GM19023 (cell line): ENCODE data around the gene NFIA.
"Not testable (repeated sequence)": the region's sequence is repeated elsewhere in the genome, so short reads cannot be mapped to it uniquely, and the experiment has no call there.

Experiments
- ATAC-seq: cut with Tn5 transposase; IDR thresholded peaks from one replicate; pipeline ENCODE4 v1.9.1; 2021; ENCODE audit warnings: mild to moderate bottlenecking, moderate library complexity; ENCODE audit not compliant: unreplicated experiment

NFIA gene

GRCh38 chr1:61445269-61445825 is 363.0 kb downstream of the NFIA start:
- ATAC-seq, result no peak

GRCh38 chr1:61446531-61446991 is 364.2 kb downstream of the NFIA start:
- ATAC-seq, result no peak

DNA sequence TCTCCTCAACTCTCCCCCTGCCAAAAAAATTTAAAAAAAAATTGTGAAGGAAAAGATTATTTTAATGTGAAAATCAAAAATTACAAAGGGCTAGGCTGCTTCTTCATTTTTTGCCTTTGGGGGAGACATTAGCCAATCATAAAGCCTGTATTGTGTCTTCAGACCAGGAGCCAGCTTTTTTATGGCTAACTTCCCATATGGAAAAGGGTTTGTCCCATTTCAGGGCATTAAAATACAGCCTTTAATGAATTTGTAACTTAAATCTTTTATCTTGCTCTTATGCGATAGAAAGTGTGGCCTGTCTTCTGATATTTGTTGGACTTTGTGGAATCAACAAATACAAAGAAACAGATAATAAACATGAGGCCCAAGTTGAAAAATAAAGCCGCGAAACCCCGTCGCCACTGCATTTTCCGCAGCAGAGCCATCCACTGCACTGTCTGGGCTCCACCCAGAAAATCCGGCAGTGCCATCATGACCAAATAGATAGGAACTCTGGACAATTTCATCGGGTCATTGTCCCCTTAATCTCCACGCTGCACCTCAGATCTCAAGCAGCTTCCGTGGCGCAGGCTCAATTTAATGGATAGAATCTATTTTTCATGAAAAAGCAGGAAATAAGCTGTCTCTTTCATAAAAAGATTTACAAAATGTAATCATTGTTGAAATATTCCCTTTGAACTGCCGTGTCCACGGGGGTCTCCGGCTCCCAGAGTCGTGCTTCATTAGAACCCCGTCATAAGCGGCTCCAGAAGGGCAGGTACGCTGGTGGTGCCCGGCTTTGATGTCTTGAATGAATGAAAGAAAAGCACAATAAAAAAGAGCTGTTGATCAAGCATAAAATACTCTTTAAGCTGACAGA is 365.0 kb downstream of the NFIA start:
- ATAC-seq, result no peak

DNA sequence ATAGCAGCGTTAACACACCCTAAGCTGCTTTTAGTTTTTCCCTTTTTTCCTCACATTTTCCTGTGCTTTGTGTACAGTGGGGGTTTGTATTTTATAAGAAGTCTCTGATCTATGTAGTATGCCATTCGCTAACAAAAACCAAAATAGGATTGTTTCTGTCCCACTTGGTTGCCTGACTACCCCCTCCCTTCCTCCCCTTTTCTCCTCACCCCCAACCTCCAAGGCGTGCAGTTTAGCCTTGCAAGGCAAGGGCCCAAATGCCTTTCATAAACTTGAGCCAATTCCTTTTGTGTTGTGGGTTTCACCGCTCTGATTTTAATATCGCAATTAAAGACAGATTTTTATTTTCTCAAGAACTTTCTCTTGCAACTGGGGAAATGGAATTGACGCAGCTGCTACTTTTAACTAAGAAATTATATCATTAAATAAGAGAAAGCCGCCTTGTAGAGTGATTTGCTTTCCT is 365.6 kb downstream of the NFIA start:
- ATAC-seq, result no peak

DNA sequence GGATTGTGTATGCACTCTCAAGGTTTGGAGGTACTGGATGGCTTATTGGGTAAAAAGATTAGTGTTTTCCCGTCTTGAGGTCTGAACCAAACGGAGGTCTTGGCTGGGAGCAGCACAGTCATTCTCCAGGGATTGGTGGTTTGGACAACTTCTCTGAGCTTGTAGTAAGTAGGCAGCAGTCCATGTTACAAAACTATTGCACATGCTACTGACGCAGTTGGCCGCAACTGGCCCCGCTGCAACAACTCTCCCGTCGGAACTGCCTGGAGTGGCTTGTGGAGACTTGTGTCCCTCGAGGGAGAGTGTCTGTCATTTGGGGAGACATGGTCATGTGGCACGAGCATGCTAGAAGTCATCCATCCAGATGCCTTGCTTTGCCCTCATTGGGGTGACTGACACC is 366.6 kb downstream of the NFIA start:
- no peak for ATAC-seq

DNA sequence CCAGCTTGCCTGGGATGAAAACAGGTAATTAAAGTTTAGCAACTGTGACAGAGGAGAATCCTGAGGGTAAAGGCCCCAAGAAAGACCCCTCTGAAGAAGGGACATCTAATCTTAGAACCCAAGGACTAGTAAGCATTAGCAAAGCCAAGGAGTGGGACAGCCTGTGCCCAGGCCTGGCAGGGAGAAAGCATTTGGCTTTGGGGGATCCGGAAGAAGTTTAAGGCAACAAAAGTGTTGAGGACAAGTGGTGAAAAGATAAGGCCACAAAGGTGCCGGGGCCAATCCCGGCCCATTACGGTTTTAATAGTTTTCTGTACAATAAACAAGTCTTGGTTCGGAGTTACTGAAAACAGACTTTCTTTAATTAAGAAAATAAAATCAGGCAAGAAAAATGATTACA is 367.0 kb downstream of the NFIA start:
- ATAC-seq, result no peak

DNA sequence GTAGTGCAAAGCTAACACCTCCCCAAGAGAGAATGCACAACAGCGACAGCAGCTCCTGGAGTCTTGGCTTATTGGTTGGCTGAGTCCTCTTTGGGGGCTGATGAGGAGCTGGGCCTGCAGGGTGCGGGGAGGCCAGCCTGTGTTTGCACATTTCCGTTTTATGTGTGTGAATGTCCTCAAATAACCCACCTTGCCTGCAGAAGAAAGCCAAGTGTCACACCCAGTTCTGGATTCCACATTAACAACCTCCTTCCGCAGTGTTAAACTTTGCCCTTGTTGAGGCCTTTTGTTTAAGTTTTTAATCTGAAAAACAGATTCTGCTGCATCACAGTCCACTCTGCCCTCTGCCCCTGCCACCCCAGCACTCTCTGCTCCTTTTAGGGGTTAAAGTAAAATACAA is 368.1 kb downstream of the NFIA start:
- ATAC-seq, result no peak

- ATAC-seq, result no peak
Measured at GRCh38 chr1:61450872-61451571, 368.7 kb downstream of the NFIA start.

- no peak for ATAC-seq
Measured at GRCh38 chr1:61451572-61451968, 369.2 kb downstream of the NFIA start.

- ATAC-seq, result no peak
Measured at GRCh38 chr1:61452176-61453035, 370.0 kb downstream of the NFIA start.

DNA sequence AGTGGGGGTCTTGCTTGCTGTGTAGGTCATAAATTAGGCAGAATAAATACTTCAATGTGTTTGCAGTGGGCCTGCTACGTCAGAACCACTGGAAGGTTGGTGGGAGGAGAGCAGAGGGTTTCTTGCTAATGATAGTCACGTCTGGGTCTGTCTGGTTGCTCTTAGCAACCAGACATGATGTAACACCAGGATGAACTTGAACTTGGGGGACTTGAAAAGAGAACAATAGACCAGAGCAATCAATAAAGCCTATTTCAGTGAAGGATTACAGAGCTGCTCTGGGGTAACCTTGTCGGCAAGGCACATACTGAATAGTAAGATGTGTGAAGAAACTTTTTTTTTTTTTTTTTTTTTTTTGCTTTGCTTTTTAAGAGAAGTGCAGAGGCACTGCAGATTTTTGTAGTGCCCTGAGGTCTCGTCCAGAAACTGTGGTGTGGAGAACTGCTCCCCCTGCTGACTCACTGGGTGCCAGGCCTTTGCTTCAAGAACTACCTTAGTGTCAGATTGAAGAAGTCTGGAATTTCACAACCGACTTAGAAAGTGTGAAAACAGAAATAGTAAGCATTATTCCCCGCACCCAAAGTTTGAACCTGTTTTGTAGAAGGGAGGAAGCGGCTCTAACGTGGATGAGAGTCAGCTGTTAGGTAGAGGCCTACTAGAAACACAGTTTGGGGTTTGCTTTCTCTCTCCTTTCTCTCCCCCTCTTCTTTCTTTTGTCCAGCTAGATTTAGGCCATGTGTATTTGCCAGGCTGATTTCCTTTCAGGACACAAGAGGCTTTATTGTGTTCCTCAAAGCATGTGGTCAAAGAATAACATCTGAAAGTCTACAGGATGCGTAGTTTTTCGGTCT is 371.0 kb downstream of the NFIA start:
- ATAC-seq, result no peak

GRCh38 chr1:61455400-61455799 is 373.0 kb downstream of the NFIA start:
- no peak for ATAC-seq

DNA sequence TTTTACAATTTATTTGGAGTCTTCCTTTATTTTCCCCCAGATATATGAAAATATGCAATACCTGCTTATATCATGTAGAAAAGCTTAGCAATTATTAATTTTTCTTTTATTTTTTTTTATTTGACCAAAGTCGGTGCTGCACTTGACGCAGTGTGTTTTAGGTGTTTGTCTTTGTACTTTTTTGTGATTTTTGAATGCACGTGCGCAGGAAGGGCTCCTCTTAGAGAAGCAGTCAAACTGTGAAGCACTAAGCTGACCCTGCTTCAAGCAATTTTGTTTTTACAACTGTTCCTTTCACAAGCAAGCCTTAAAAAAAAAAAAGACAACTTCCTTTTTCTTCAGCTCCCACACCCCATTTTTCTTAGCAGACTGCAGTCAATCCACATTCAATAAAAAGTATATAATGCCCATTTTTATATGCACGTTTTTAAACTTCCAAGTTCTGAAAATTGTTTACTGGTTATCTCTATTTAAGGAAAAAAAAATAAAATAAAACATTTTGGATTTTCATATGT is 375.2 kb downstream of the NFIA start:
- ATAC-seq, result no peak

DNA sequence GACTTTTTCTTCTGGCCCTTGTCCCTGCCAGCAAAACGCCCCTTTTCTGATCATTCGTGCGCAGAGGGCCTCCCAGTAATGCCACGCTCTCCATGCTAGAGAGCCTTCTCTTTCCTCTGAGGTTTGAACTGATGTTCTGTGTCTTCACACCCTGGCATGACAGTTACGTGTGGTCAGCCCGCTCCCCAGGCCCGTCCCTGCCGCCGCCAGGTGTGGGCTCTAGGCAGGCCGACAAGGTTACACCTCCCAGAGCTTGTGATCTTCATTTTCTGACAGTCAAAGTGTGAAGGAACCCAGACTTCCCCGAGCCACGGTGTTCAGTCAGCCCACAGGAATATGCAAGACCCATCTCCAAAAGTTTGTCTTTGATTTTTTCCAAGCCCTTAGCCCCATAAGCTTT is 377.0 kb downstream of the NFIA start:
- ATAC-seq, result no peak

DNA sequence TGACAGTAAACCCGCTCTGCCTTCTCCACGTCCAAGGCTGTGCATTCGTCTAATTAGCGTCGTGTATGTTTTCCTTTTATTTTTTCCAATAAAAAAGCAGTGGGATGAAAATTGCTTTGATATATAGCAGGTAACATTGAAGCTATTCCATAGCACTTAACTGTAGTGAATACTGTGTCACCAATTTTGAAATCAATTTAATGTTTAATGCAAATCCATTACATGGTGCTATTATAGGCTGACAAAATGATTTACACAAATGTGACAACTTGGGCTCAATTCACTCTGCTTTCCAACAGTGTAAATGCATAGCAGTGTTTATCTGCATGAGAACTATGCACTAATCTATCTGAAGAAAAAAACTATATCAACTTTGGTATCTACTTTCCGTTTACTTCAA is 377.8 kb downstream of the NFIA start:
- no peak for ATAC-seq

DNA sequence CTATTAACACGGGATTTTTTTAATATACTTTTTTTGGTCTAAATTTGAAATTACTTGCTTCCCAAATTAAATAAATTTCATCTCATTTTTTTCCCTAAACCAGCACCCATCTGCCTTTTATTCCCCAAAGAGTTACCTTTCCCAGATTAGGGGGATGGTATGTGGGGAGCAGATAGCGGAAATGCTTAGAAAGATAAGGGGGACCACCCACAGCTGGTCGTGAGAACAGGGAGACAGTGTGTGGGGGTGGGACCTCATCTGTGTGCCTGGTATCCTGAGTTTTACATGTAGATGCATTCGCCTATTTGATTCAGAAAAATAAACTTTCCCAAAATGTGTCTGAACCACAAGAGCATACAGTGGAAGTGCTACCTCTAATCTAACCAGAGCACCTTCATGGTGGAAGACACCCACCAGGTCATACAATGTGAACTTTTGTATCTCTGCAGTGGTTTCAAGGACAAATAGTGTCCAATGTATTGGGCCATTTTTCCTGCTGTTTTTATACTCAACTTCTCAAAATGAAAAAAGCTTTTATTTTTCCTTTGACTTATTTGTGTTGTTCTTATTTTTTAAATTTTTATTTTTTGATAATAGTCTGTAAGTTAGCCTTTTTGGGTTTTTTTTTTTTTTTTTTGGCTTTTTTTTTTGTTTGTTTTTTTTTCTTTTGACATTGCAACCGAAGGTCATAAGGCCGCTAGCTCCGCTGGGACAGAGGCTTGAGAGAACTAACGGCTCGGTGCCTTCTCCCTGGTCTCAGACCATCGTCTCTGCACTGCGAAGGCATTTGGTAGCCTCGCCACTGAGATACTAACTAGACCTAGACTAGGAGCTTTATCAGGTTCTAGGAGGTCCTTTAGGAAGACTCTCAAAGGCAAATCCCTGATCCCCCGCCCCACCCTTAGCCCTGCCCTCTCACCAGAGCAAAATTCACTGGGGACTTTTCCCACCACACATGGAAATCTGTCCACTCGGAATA is 379.3 kb downstream of the NFIA start:
- no peak for ATAC-seq

GRCh38 chr1:61462628-61463027 is 380.3 kb downstream of the NFIA start:
- no peak for ATAC-seq

- no peak for ATAC-seq
Measured at GRCh38 chr1:61463220-61463619, 380.9 kb downstream of the NFIA start.

- not testable (repeated sequence) for ATAC-seq
Measured at GRCh38 chr1:61467836-61468235, 385.5 kb downstream of the NFIA start.
